ENCODE results near the gene CD300C.

CD300C gene

DNA sequence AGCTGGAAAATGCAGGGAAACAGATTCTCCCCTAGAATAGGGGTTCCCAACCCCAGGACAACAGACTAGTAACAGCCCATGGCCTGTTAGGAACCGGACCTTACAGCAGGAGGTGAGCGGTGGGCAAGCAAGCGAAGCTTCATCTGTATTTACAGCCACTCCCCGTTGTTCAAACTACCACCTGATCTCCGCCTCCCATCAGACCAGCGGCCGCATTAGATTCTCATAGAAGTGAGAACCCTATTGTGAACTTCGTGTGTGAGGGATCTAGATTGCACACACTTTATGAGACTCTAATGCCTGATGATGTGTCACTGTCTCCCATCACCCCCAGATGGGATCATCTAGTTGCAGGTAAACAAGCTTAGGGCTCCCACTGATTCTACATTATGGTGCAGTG is 18.2 kb downstream of the CD300C start:
- H3K36me3 ChIP-seq (ENCODE audit: insufficient read depth, low read length): no peaks in the 10 kb centered on the region
- H3K4me3 ChIP-seq (ENCODE audit: low read length): no peak overlapping the region
- no peak overlapping the region for H3K9ac ChIP-seq (ENCODE audit: low read depth, low read length)
- H3K4me1 ChIP-seq (ENCODE audit: control insufficient read depth, insufficient read depth, low read length): no peaks in the 10 kb centered on the region
- no peak overlapping the region for H3K4me2 ChIP-seq (ENCODE audit: low read length)
- H3K27me3 ChIP-seq (ENCODE audit: control insufficient read depth, insufficient read depth, low read length): no peaks in the 10 kb centered on the region
- H3K9me3 ChIP-seq (replicated peaks; ENCODE audit: low read length): no peaks in the 10 kb centered on the region

DNA sequence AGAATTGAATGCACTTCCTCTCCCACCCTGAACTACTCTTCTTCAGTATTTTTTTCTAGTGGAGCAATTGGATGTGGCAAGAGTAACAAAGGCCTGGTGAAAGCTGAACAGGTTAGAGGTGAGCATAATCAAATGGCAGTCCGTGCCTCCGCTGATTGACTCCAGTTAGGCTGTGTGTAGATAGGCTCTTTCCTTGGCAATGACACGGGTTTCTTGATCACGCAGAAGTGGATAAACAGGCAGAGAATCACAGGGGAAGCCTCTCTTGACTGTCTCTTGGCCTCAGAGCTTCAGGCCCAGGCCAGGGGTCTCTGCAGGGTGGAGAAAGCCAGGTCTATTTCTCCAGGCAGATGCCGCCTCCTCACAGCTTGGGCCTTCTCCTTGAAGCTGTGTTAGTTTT is 18.8 kb downstream of the CD300C start:
- H3K9ac ChIP-seq (ENCODE audit: low read depth, low read length): no peak overlapping the region
- no peaks in the 10 kb centered on the region for H3K27me3 ChIP-seq (ENCODE audit: control insufficient read depth, insufficient read depth, low read length)
- no peak overlapping the region for H3K4me2 ChIP-seq (ENCODE audit: low read length)
- H3K36me3 ChIP-seq (ENCODE audit: insufficient read depth, low read length): no peaks in the 10 kb centered on the region
- no peaks in the 10 kb centered on the region for H3K9me3 ChIP-seq (replicated peaks; ENCODE audit: low read length)
- no peaks in the 10 kb centered on the region for H3K4me1 ChIP-seq (ENCODE audit: control insufficient read depth, insufficient read depth, low read length)
- no peak overlapping the region for H3K4me3 ChIP-seq (ENCODE audit: low read length)

DNA sequence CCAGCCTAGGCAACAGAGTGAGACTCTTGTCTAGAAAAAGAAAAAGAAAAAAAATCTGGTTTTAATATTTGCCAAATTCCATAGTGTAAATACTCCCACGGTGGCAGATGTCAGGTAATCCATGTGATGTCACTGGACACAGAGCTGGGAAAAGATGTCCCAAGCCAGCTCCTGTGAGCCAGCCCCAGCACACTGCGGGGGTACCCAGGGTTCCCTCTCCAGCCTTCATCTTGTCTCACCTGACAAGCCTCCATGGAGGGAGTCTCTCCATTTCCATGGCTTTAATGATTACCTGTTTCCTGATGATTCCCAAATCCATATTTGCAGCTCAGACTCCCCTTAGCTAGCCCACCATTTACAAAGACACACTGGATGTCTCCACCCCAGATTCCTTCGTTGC is 19.2 kb downstream of the CD300C start:
- H3K9me3 ChIP-seq (replicated peaks; ENCODE audit: low read length): no peaks in the 10 kb centered on the region
- H3K36me3 ChIP-seq (ENCODE audit: insufficient read depth, low read length): no peaks in the 10 kb centered on the region
- no peak overlapping the region for H3K4me3 ChIP-seq (ENCODE audit: low read length)
- H3K9ac ChIP-seq (ENCODE audit: low read depth, low read length): no peak overlapping the region
- H3K27me3 ChIP-seq (ENCODE audit: control insufficient read depth, insufficient read depth, low read length): no peaks in the 10 kb centered on the region
- no peak overlapping the region for H3K4me2 ChIP-seq (ENCODE audit: low read length)
- H3K4me1 ChIP-seq (ENCODE audit: control insufficient read depth, insufficient read depth, low read length): no peaks in the 10 kb centered on the region

- no peaks in the 10 kb centered on the region for H3K4me1 ChIP-seq (ENCODE audit: control insufficient read depth, insufficient read depth, low read length)
- H3K36me3 ChIP-seq (ENCODE audit: insufficient read depth, low read length): no peaks in the 10 kb centered on the region
- no peaks in the 10 kb centered on the region for H3K27me3 ChIP-seq (ENCODE audit: control insufficient read depth, insufficient read depth, low read length)
- H3K9me3 ChIP-seq (replicated peaks; ENCODE audit: low read length): no peaks in the 10 kb centered on the region
- no peak overlapping the region for H3K4me3 ChIP-seq (ENCODE audit: low read length)
- H3K9ac ChIP-seq (ENCODE audit: low read depth, low read length): no peak overlapping the region
- no peak overlapping the region for H3K4me2 ChIP-seq (ENCODE audit: low read length)
Observed at GRCh38 chr17:74525781-74526288, 20.1 kb downstream of the CD300C start.

DNA sequence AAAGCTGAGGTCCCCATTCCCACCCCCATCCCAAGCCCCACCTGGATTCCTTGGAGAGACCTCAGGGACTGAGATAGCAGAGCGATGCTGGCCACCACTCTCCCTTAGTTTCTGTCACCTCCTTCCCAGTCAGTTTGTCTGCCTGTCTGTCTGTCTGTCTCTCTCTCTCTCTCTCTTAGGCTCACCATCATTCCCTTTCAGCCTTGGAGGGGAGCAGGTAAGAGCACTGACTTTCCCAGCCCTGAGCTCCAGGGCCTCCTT is 20.5 kb downstream of the CD300C start:
- Histone ChIP-seq H3K36me3 (ENCODE audit: insufficient read depth, low read length) (no peaks in the 10 kb centered on the region), H3K9ac (ENCODE audit: low read depth, low read length) (no peak overlapping the region), H3K27me3 (ENCODE audit: control insufficient read depth, insufficient read depth, low read length) (no peaks in the 10 kb centered on the region), H3K4me3 (ENCODE audit: low read length) (no peak overlapping the region), H3K4me1 (ENCODE audit: control insufficient read depth, insufficient read depth, low read length) (no peaks in the 10 kb centered on the region), H3K9me3 (replicated peaks; ENCODE audit: low read length) (no peaks in the 10 kb centered on the region), H3K4me2 (ENCODE audit: low read length) (no peak overlapping the region)

DNA sequence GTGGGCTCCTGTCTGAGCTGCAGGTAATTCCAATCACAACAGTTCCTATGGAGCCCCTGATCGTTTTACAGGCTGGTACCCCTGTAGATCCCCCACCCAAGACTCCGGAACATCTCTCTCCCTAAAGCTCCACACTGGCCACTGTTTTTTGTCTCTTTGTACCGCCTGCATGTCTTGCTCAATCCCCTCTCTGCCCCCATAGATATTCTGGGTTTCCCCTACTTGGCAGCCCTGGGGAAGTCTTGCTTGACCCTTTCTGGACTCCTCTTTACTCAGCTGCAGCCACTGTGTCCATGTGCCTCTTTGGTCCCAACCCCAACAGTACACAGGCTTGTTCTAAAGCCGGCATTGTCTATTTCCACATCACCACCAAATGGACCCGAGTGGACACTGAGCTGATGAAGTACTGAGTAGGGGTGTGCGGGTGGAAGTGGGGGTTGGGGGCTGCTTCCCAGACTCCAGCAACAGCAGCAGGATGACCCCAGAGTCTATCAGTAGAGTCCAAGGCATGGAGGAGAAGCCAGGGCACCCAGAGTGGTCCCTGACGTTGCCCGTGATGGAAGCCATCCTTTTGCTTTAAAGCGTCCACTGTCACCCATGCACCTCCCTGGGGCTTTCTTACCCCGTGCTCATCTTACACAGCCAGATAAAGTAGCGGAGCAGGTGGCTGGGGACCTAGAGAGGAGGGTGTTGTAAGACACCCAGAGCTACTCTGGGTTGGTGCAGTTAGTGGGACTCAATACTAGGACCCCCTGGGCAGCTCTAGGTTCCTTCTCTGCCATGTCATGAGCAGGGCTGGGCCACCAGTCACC is 21.1 kb downstream of the CD300C start:
- Histone ChIP-seq H3K4me1 (ENCODE audit: control insufficient read depth, insufficient read depth, low read length) (no peaks in the 10 kb centered on the region), H3K27me3 (ENCODE audit: control insufficient read depth, insufficient read depth, low read length) (no peaks in the 10 kb centered on the region), H3K36me3 (ENCODE audit: insufficient read depth, low read length) (no peaks in the 10 kb centered on the region), H3K9ac (ENCODE audit: low read depth, low read length) (no peak overlapping the region), H3K9me3 (replicated peaks; ENCODE audit: low read length) (no peaks in the 10 kb centered on the region), H3K4me3 (ENCODE audit: low read length) (no peak overlapping the region), H3K4me2 (ENCODE audit: low read length) (no peak overlapping the region)

GRCh38 chr17:74523308-74523707 is 22.6 kb downstream of the CD300C start:
- Histone ChIP-seq H3K9me3 (replicated peaks; ENCODE audit: low read length) (no peaks in the 10 kb centered on the region), H3K27me3 (ENCODE audit: control insufficient read depth, insufficient read depth, low read length) (no peaks in the 10 kb centered on the region)

DNA sequence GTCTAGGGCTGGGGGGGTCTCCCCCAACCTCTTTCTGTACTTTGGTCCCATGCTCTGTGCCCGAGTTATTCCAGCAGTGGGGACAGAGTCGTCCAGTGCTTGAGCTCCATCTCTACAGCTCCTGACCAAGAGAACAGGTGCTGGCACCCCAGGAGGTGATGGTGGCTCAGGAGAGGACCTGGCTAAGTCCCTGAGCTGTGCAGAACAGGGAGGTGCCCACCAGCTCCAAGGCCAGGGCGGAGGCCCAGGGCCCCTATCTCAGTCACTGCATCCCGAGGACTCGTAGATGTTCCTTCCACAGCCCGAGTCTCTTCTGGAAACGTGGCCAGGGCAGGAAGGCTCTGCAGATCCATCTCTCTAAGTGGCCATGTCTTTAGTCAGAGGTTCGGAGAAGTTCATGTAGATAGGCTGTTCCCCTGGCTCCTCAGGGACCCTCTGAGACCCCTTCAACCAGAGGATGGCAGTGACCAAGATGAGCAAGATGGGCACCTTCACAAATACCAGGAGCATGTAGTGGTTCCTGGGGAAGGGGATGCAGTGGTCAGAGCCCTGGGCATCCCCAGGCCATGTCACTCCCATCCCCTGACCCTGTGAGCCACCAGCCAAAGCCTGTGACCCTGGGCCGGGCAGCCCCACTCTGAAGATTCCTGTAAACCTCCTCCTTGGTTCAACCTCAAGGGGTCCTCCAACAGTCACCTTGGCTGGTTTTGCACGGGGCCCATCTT is 23.4 kb downstream of the CD300C start:
- no peaks in the 10 kb centered on the region for H3K27me3 ChIP-seq (ENCODE audit: control insufficient read depth, insufficient read depth, low read length)
- no peaks in the 10 kb centered on the region for H3K9me3 ChIP-seq (replicated peaks; ENCODE audit: low read length)
- no peaks in the 10 kb centered on the region for H3K36me3 ChIP-seq (ENCODE audit: insufficient read depth, low read length)
- no peak overlapping the region for H3K9ac ChIP-seq (ENCODE audit: low read depth, low read length)
- H3K4me3 ChIP-seq (ENCODE audit: low read length): no peak overlapping the region
- H3K4me2 ChIP-seq (ENCODE audit: low read length): no peak overlapping the region
- H3K4me1 ChIP-seq (ENCODE audit: control insufficient read depth, insufficient read depth, low read length): no peaks in the 10 kb centered on the region

More at GRCh38 chr17:74523308-74523707, 22.6 kb downstream of the CD300C start:
- no peak overlapping the region for H3K9ac ChIP-seq (ENCODE audit: low read depth, low read length)
- no peak overlapping the region for H3K4me3 ChIP-seq (ENCODE audit: low read length)
- no peak overlapping the region for H3K4me2 ChIP-seq (ENCODE audit: low read length)
- no peaks in the 10 kb centered on the region for H3K36me3 ChIP-seq (ENCODE audit: insufficient read depth, low read length)
- H3K4me1 ChIP-seq (ENCODE audit: control insufficient read depth, insufficient read depth, low read length): no peaks in the 10 kb centered on the region

DNA sequence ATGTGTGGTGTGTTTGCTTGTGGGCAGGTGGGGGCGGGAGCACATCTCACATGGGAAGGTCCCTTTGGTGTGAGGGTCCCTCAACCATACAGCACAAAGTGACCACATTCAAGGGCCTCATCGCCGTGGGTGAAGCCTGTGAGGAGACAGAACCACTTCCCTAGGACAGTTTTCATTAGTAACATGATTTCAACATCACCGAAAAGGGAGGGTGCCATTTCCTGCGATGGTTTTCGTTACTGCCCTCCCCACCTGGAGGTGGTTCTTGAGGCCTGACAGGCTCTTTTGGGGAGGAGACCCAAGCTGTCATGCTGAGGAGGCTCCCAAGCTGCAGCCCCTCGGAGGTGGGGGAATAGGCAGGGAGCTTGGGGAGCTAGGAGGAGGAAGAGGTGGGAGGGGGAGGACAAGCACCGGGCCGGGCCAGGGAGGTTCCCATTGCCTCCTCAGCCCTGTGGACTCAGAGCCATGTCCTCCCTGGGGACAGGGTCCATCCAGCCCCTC is 24.2 kb downstream of the CD300C start:
- Histone ChIP-seq H3K27me3 (ENCODE audit: control insufficient read depth, insufficient read depth, low read length) (no peaks in the 10 kb centered on the region), H3K9me3 (replicated peaks; ENCODE audit: low read length) (no peaks in the 10 kb centered on the region), H3K4me2 (ENCODE audit: low read length) (no peak overlapping the region), H3K36me3 (ENCODE audit: insufficient read depth, low read length) (no peaks in the 10 kb centered on the region), H3K4me1 (ENCODE audit: control insufficient read depth, insufficient read depth, low read length) (no peaks in the 10 kb centered on the region), H3K4me3 (ENCODE audit: low read length) (no peak overlapping the region), H3K9ac (ENCODE audit: low read depth, low read length) (no peak overlapping the region)

DNA sequence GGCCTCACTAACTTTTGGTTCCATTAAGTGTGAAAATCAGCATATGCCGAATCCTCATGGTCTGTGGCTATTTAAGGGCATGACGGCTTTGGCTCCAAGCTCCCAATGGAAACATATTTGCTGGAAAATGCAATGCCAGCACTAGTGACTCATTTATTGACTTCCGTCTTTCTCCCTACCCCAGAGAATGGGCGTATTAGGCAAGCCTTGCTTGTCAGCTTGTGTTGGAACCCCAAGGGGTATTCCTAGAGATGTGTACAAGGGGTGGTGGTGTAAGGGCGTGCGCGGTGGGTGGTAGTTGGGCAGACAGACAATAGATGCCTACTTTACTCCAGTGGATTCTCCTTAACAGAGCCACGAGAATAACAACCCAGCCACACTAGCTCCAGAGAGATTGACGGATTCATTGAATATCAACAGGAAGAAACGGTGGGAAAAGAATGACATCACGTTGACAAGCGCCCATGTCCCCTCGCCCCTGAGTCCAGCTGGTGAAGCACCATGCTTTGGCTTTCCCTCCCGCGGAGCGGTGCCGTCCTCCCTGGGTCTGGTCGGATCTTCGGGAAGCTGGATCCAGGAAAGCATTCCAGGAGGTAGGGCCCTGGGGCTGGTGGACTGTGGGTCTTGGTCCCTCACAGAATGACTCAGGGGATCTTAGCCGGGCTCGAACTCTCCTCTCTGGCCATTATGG is 25.0 kb downstream of the CD300C start:
- H3K36me3 ChIP-seq (ENCODE audit: insufficient read depth, low read length): no peaks in the 10 kb centered on the region
- H3K4me2 ChIP-seq (ENCODE audit: low read length): no peak overlapping the region
- no peaks in the 10 kb centered on the region for H3K9me3 ChIP-seq (replicated peaks; ENCODE audit: low read length)
- H3K4me1 ChIP-seq (ENCODE audit: control insufficient read depth, insufficient read depth, low read length): no peaks in the 10 kb centered on the region
- no peak overlapping the region for H3K4me3 ChIP-seq (ENCODE audit: low read length)
- H3K9ac ChIP-seq (ENCODE audit: low read depth, low read length): no peak overlapping the region
- no peaks in the 10 kb centered on the region for H3K27me3 ChIP-seq (ENCODE audit: control insufficient read depth, insufficient read depth, low read length)

GRCh38 chr17:74520016-74520434 is 25.9 kb downstream of the CD300C start:
- Histone ChIP-seq H3K9me3 (replicated peaks; ENCODE audit: low read length) (no peaks in the 10 kb centered on the region), H3K27me3 (ENCODE audit: control insufficient read depth, insufficient read depth, low read length) (no peaks in the 10 kb centered on the region), H3K4me3 (ENCODE audit: low read length) (no peak overlapping the region), H3K4me2 (ENCODE audit: low read length) (no peak overlapping the region), H3K4me1 (ENCODE audit: control insufficient read depth, insufficient read depth, low read length) (no peaks in the 10 kb centered on the region), H3K36me3 (ENCODE audit: insufficient read depth, low read length) (no peaks in the 10 kb centered on the region), H3K9ac (ENCODE audit: low read depth, low read length) (no peak overlapping the region)

All from skeletal muscle satellite cell (primary cell).